Left lung (tissue), 10 donors: ENCODE data around the gene SCRG1. TPM values are rescaled to one million over a fixed set of nuclear protein-coding genes. Genes with fewer than 3 reads are reported as not detected.

Source experiments
- ATAC-seq: fragments of 200-7000 bp; cut with Tn5 transposase; one replicate; pipeline ENCODE4 v1.9.1; 2020; ENCODE audit warnings: moderate library complexity
- DNase-seq, 4 donors: peaks; one replicate each; pipeline ENCODE4 v3.0.0-alpha.2; 2013 to 2020
- H3K27ac ChIP-seq, 2 donors: fragments of 200-600 bp; sonication (generic) in 1 of 2; one replicate each; pipeline versions ENCODE4 v1.5.0 to v1.8.0; 2020 to 2021
- H3K27me3 ChIP-seq, 2 donors: fragments of 200-600 bp; sonication (generic) in 1 of 2; one replicate each; pipeline versions ENCODE4 v1.5.0 to v1.8.0; 2020 to 2021
- H3K36me3 ChIP-seq, 2 donors: fragments of 200-600 bp; sonication (generic) in 1 of 2; one replicate each; pipeline versions ENCODE4 v1.5.0 to v1.8.0; 2020 to 2021
- H3K4me1 ChIP-seq, 2 donors: fragments of 200-600 bp; one replicate each; pipeline ENCODE4 v1.8.0; 2021
- H3K4me3 ChIP-seq, 2 donors: fragments of 200-600 bp; sonication (generic) in 1 of 2; one replicate each; pipeline versions ENCODE4 v1.5.0 to v1.8.0; 2020 to 2021; ENCODE audit warnings: mild to moderate bottlenecking in 1 of 2
- H3K9me3 ChIP-seq, 2 donors: fragments of 200-600 bp; sonication (generic) in 1 of 2; one replicate each; pipeline versions ENCODE4 v1.5.0 to v1.8.0; 2020 to 2021
- CTCF ChIP-seq, 2 donors: fragments of 200-600 bp; sonication (generic) in 1 of 2; IDR thresholded peaks; one replicate each; pipeline versions ENCODE4 v1.5.0 to v1.8.0; 2021; ENCODE audit warnings: antibody characterized with exemption in 2 of 2
- intact Hi-C, 2 donors: fragments of 100-400 bp; cut with DNase I; formaldehyde crosslinking; loops; one replicate each; pipeline versions ENCODE4 v1.11.2 to v1.14.2; 2022
- polyA plus RNA-seq, 6 donors: library from polyadenylated mRNA; unstranded; fragments of 120-200 nt; gene quantifications; one replicate each; pipeline ENCODE4 v1.2.1, GENCODE V29; 2013; ENCODE audit not compliant: insufficient read length in 6 of 6
- total RNA-seq, 2 donors: library from RNA; stranded (reverse); fragmentation: NEBNext Ultra II Directional; extraction: Animal tissue kit (Norgen Biotek cat#: 25700); gene quantifications; one replicate each; pipeline ENCODE4 v1.2.1, GENCODE V29; 2021
- donor health status: DM: no; HTN: yes; CAD: no.
- donor health status: DM: no; HTN: no; CAD: no.

Gene SCRG1
- total and polyA plus RNA-seq, 8 donors, result 0.36 to 0.85 (median 0.56) TPM

- DNase-seq (no peak), ATAC-seq (no peak)
- Histone ChIP-seq H3K27me3 (no peaks in the 10 kb centered on the region), H3K27ac (no peak overlapping the region), H3K9me3 (no peaks in the 10 kb centered on the region), H3K36me3 (peaks cover 0 to 4% of the 10 kb centered on the region in 2 donors), H3K4me3 (no peak overlapping the region), H3K4me1 (no peaks in the 10 kb centered on the region)
- TF ChIP-seq CTCF (IDR thresholded peaks at IDR 0.05), result no peak
- intact Hi-C loops, result no loop called here
These were observed 7.2 kb downstream of the SCRG1 start for GRCh38 chr4:173391701-173392100.

- TF ChIP-seq CTCF (IDR thresholded peaks at IDR 0.05), result no peak
- H3K4me1 ChIP-seq, result no peaks in the 10 kb centered on the region
- H3K4me3 ChIP-seq, result no peak overlapping the region
- H3K27ac ChIP-seq, result no peak overlapping the region
- no peaks in the 10 kb centered on the region for H3K36me3 ChIP-seq
- DNase-seq, result no peak
- H3K9me3 ChIP-seq, result no peaks in the 10 kb centered on the region
- no peak for ATAC-seq
- no peaks in the 10 kb centered on the region for H3K27me3 ChIP-seq
- intact Hi-C loops, result no loop called here
These were observed 12.2 kb downstream of the SCRG1 start for GRCh38 chr4:173386751-173387150.

GRCh38 chr4:173382349-173382748, 16.6 kb downstream of the SCRG1 start:
- no peak for ATAC-seq
- Histone ChIP-seq H3K4me3 (no peak overlapping the region), H3K27ac (no peak overlapping the region), H3K4me1 (peaks cover 0 to 3% of the 10 kb centered on the region in 2 donors), H3K36me3 (no peaks in the 10 kb centered on the region), H3K27me3 (no peaks in the 10 kb centered on the region), H3K9me3 (no peaks in the 10 kb centered on the region)
- no peak for TF ChIP-seq CTCF (IDR thresholded peaks at IDR 0.05)
- DNase-seq, result no peak
- intact Hi-C loops, result no loop called here

- Histone ChIP-seq H3K4me1 (peaks cover 0 to 3% of the 10 kb centered on the region in 2 donors), H3K27me3 (no peaks in the 10 kb centered on the region), H3K9me3 (no peaks in the 10 kb centered on the region), H3K4me3 (no peak overlapping the region), H3K27ac (no peak overlapping the region), H3K36me3 (peaks cover 0 to 7% of the 10 kb centered on the region in 2 donors)
- DNase-seq (no peak), ATAC-seq (no peak)
- intact Hi-C loops, result no loop called here
- TF ChIP-seq CTCF (IDR thresholded peaks at IDR 0.05), result no peak
These were observed 17.3 kb downstream of the SCRG1 start for GRCh38 chr4:173381610-173382009.

- Histone ChIP-seq H3K27me3 (no peaks in the 10 kb centered on the region), H3K9me3 (no peaks in the 10 kb centered on the region), H3K27ac (no peak overlapping the region), H3K4me1 (peaks cover 0 to 3% of the 10 kb centered on the region in 2 donors), H3K36me3 (peaks cover 0 to 7% of the 10 kb centered on the region in 2 donors), H3K4me3 (no peak overlapping the region)
- ATAC-seq, result no peak
- DNase-seq, result no peak
- intact Hi-C loops, result no loop called here
- TF ChIP-seq CTCF (IDR thresholded peaks at IDR 0.05), result no peak
These were observed 17.9 kb downstream of the SCRG1 start for GRCh38 chr4:173380987-173381386.
